Spleen (tissue), 7 donors: Measurements from ENCODE around the gene SLC44A4.

Source experiments
- CTCF ChIP-seq, 11 experiments: fragments of 200-600 bp in 7 of 11; fragments of 450-650 bp in 4 of 11; sonication (generic) in 4 of 11; IDR thresholded peaks in 8 of 11; conservative IDR thresholded peaks in 3 of 11; 1 replicate in 7 of 11; 2 replicates in 4 of 11; pipeline versions ENCODE4 v1.4.0 to v1.8.0; 2016 to 2021; ENCODE audit warnings: antibody characterized with exemption in 11 of 11, inconsistent platforms in 4 of 11, mild to moderate bottlenecking in 1 of 11
- POLR2A ChIP-seq, 3 donors: fragments of 450-650 bp; IDR thresholded peaks; one replicate each; pipeline ENCODE4 v1.5.1; 2017; ENCODE audit warnings: antibody characterized with exemption in 3 of 3, mild to moderate bottlenecking in 1 of 3
- donor health status: DM: no; HTN: no; CAD: no; lungs with moderate emphysema.
- donor health status: DM: no; HTN: no; CAD: no.
- donor health status: DM: no; HTN: no; CAD: no.

GRCh38 chr6:31927863-31928671 lies 49.3 kb upstream of the SLC44A4 start:
- TF ChIP-seq CTCF (IDR thresholded peaks at IDR 0.05 in 8 of 11, conservative IDR thresholded peaks at IDR 0.05 in 3 of 11) (no peak), POLR2A (IDR thresholded peaks at IDR 0.05) (no peak)
